Ovary (tissue), 3 donors: ENCODE results near the gene C12orf75.

Experiments
- CTCF ChIP-seq, 3 donors: fragments of 450-650 bp in 2 of 3; fragments of 200-600 bp in 1 of 3; IDR thresholded peaks; one replicate each; pipeline versions ENCODE4 v1.5.1 to v1.8.0; 2016 to 2022; ENCODE audit warnings: antibody characterized with exemption in 3 of 3, mild to moderate bottlenecking in 1 of 3
- EP300 ChIP-seq: sonication (generic); formaldehyde crosslinking; IDR thresholded peaks from one replicate; pipeline ENCODE4 v1.6.1; 2017; ENCODE audit warnings: antibody characterized with exemption
- POLR2A ChIP-seq: fragments of 450-650 bp; IDR thresholded peaks from one replicate; pipeline ENCODE4 v1.6.1; 2017; ENCODE audit warnings: antibody characterized with exemption, mild to moderate bottlenecking, moderate library complexity
- donor health status: DM: no; HTN: no; CAD: no.

GRCh38 chr12:105343836-105344235 lies 13.3 kb downstream of the C12orf75 start:
- TF ChIP-seq CTCF (IDR thresholded peaks at IDR 0.05) (no peak), EP300 (no peak), POLR2A (no peak)
